Calu3 (cell line): ENCODE measurements around the gene EYA4. TPM values are rescaled to one million over a fixed set of nuclear protein-coding genes. Genes with fewer than 3 reads are reported as not detected.

Source experiments
- BruUV-seq: library from RNA; stranded (reverse); fragments of 400-500 nt; replicated peaks from 2 replicates; lab custom pipeline; 2021; lab: Mats Ljungman, UMichigan
- CTCF ChIA-PET: fragments of 300-600 bp; sonication (Branson Sonifier 250); formaldehyde crosslinking; loops from one replicate; lab custom pipeline; 2022; ENCODE audit warnings: antibody characterized with exemption; lab: Charles Lee
- DNase-seq: peaks from one replicate; pipeline ENCODE4 v3.0.0; 2022
- H3K27ac Mint-ChIP-seq: one replicate; pipeline ENCODE4 v1.8.0; 2022; ENCODE audit warnings: mixed read lengths; ENCODE audit not compliant: unreplicated experiment
- H3K27me3 Mint-ChIP-seq: one replicate; pipeline ENCODE4 v1.8.0; 2022; ENCODE audit warnings: mixed read lengths; ENCODE audit not compliant: unreplicated experiment
- H3K36me3 Mint-ChIP-seq: one replicate; pipeline ENCODE4 v1.8.0; 2022; ENCODE audit warnings: mild to moderate bottlenecking, moderate library complexity, mixed read lengths; ENCODE audit not compliant: insufficient read depth, unreplicated experiment
- H3K4me1 Mint-ChIP-seq: one replicate; pipeline ENCODE4 v1.8.0; 2022; ENCODE audit warnings: mild to moderate bottlenecking, low read depth, mixed read lengths; ENCODE audit not compliant: unreplicated experiment
- H3K4me3 Mint-ChIP-seq: one replicate; pipeline ENCODE4 v1.8.0; 2022; ENCODE audit warnings: mild to moderate bottlenecking, low read depth, moderate library complexity, mixed read lengths; ENCODE audit not compliant: unreplicated experiment
- H3K9me3 Mint-ChIP-seq: one replicate; pipeline ENCODE4 v1.8.0; 2022; ENCODE audit warnings: low read depth, mixed read lengths; ENCODE audit not compliant: unreplicated experiment
- intact Hi-C: fragments of 100-400 bp; cut with micrococcal nuclease; formaldehyde crosslinking; loops from one replicate; pipeline ENCODE4 v1.10.0; 2022; ENCODE audit not compliant: unreplicated experiment
- total RNA-seq: library from RNA; stranded (reverse); gene quantifications from 2 replicates; pipeline ENCODE4 v1.2.3, GENCODE V29; 2022
- TF ChIP-seq, protein P1 (sequence below): fragments of 200-600 bp; IDR thresholded peaks from one replicate; pipeline ENCODE4 v1.8.0; 2022; ENCODE audit warnings: antibody characterized with exemption; ENCODE audit not compliant: unreplicated experiment

EYA4 gene
- total RNA-seq, 1 experiment from 2014 or later, result 55.1 TPM

- H3K27ac Mint-ChIP-seq, result no peak overlapping the region
- TF ChIP-seq, protein P1, sequence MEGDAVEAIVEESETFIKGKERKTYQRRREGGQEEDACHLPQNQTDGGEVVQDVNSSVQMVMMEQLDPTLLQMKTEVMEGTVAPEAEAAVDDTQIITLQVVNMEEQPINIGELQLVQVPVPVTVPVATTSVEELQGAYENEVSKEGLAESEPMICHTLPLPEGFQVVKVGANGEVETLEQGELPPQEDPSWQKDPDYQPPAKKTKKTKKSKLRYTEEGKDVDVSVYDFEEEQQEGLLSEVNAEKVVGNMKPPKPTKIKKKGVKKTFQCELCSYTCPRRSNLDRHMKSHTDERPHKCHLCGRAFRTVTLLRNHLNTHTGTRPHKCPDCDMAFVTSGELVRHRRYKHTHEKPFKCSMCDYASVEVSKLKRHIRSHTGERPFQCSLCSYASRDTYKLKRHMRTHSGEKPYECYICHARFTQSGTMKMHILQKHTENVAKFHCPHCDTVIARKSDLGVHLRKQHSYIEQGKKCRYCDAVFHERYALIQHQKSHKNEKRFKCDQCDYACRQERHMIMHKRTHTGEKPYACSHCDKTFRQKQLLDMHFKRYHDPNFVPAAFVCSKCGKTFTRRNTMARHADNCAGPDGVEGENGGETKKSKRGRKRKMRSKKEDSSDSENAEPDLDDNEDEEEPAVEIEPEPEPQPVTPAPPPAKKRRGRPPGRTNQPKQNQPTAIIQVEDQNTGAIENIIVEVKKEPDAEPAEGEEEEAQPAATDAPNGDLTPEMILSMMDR, result no peak
- H3K27me3 Mint-ChIP-seq, result no peaks in the 10 kb centered on the region
- no peak for DNase-seq
- BruUV-seq, result no TSS peak
- intact Hi-C loops, result no loop called here
- peaks cover 5% of the 10 kb centered on the region for H3K9me3 Mint-ChIP-seq
- no peaks in the 10 kb centered on the region for H3K4me1 Mint-ChIP-seq
- CTCF ChIA-PET, result no interaction called here
- no peaks in the 10 kb centered on the region for H3K36me3 Mint-ChIP-seq
- no peak overlapping the region for H3K4me3 Mint-ChIP-seq
Measured at GRCh38 chr6:133218852-133219251, 22.3 kb upstream of the EYA4 start.

GRCh38 chr6:133223452-133224029 lies 17.6 kb upstream of the EYA4 start:
- intact Hi-C loops, result no loop called here
- CTCF ChIA-PET, result no interaction called here
- peaks cover 3% of the 10 kb centered on the region for H3K9me3 Mint-ChIP-seq
- H3K27ac Mint-ChIP-seq, result no peak overlapping the region
- no TSS peak for BruUV-seq
- H3K4me3 Mint-ChIP-seq, result no peak overlapping the region
- H3K4me1 Mint-ChIP-seq, result no peaks in the 10 kb centered on the region
- DNase-seq, result no peak
- TF ChIP-seq, protein P1, result no peak
- H3K36me3 Mint-ChIP-seq, result no peaks in the 10 kb centered on the region
- H3K27me3 Mint-ChIP-seq, result no peaks in the 10 kb centered on the region

DNA sequence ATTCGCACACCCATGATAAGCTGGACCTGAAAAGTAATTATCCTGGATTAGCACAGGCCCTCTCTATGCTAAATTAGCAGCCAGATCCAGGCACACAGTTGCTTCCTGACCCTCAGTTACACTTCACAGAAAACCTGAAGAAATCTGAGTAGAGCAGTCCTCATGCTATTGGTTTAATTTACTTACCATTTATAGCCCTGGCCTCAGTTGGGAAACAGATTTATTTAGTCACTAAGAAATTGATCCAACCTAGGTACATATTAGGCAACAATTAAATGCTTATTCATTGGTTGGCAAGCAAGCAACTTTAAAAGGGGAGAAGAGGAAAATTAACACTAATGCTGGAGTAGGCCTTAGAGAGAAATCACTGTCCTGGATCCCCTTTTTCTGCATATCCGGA lies 15.6 kb upstream of the EYA4 start:
- DNase-seq, result no peak
- no TSS peak for BruUV-seq
- Mint-ChIP-seq H3K4me3 (no peak overlapping the region), H3K9me3 (no peaks in the 10 kb centered on the region), H3K27me3 (no peaks in the 10 kb centered on the region), H3K36me3 (no peaks in the 10 kb centered on the region), H3K4me1 (no peaks in the 10 kb centered on the region), H3K27ac (no peak overlapping the region)
- intact Hi-C loops, result no loop called here
- CTCF ChIA-PET, result no interaction called here
- TF ChIP-seq, protein P1, result no peak

GRCh38 chr6:133227344-133227743 lies 13.8 kb upstream of the EYA4 start:
- Mint-ChIP-seq H3K36me3 (no peaks in the 10 kb centered on the region), H3K9me3 (no peaks in the 10 kb centered on the region), H3K27ac (no peak overlapping the region)

More at GRCh38 chr6:133227344-133227743, 13.8 kb upstream of the EYA4 start:
- DNase-seq, result no peak
- Mint-ChIP-seq H3K4me1 (no peaks in the 10 kb centered on the region), H3K27me3 (no peaks in the 10 kb centered on the region), H3K4me3 (no peak overlapping the region)
- no TSS peak for BruUV-seq
- TF ChIP-seq, protein P1, result no peak
- intact Hi-C loops, result no loop called here
- CTCF ChIA-PET, result no interaction called here
